Tibial nerve (tissue), 3 donors: Measurements from ENCODE around the gene CLEC4A.

Experiments used
- POLR2A ChIP-seq, 2 donors: fragments of 450-650 bp; IDR thresholded peaks; one replicate each; pipeline ENCODE4 v1.6.1; 2017; ENCODE audit warnings: antibody characterized with exemption in 2 of 2, mild to moderate bottlenecking in 2 of 2, moderate library complexity in 2 of 2
- TF ChIP-seq, protein P1 (sequence below), 5 experiments: fragments of 200-600 bp in 3 of 5; fragments of 450-650 bp in 2 of 5; sonication (generic) in 3 of 5; IDR thresholded peaks; one replicate each; pipeline ENCODE4 v1.5.1; 2016 to 2019; ENCODE audit warnings: antibody characterized with exemption in 5 of 5, mild to moderate bottlenecking in 3 of 5, moderate library complexity in 2 of 5

GRCh38 chr12:8157484-8158198, 34.2 kb downstream of the CLEC4A start:
- TF ChIP-seq POLR2A (IDR thresholded peaks at IDR 0.05), result no peak
- TF ChIP-seq, protein P1, sequence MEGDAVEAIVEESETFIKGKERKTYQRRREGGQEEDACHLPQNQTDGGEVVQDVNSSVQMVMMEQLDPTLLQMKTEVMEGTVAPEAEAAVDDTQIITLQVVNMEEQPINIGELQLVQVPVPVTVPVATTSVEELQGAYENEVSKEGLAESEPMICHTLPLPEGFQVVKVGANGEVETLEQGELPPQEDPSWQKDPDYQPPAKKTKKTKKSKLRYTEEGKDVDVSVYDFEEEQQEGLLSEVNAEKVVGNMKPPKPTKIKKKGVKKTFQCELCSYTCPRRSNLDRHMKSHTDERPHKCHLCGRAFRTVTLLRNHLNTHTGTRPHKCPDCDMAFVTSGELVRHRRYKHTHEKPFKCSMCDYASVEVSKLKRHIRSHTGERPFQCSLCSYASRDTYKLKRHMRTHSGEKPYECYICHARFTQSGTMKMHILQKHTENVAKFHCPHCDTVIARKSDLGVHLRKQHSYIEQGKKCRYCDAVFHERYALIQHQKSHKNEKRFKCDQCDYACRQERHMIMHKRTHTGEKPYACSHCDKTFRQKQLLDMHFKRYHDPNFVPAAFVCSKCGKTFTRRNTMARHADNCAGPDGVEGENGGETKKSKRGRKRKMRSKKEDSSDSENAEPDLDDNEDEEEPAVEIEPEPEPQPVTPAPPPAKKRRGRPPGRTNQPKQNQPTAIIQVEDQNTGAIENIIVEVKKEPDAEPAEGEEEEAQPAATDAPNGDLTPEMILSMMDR (IDR thresholded peaks at IDR 0.05), result no peak
